Uterus (tissue), 4 donors: Measurements from ENCODE around the gene MYH3. TPM values are rescaled to one million over a fixed set of nuclear protein-coding genes. Genes with fewer than 3 reads are reported as not detected.

Experiments used
- DNase-seq, 2 donors: peaks; one replicate each; pipeline ENCODE4 v3.0.0-alpha.2; 2019 to 2020
- H3K27ac ChIP-seq, 2 donors: fragments of 200-600 bp; sonication (generic); 1 replicate in 1 of 2; 2 replicates in 1 of 2; pipeline ENCODE4 v1.5.1; 2016 to 2018
- H3K27me3 ChIP-seq, 2 donors: fragments of 200-600 bp; sonication (generic); one replicate each; pipeline ENCODE4 v1.5.1; 2018 to 2019; ENCODE audit warnings: control low read depth in 1 of 2
- H3K36me3 ChIP-seq, 2 donors: fragments of 200-600 bp; sonication (generic); one replicate each; pipeline ENCODE4 v1.5.1; 2019; ENCODE audit warnings: control low read depth in 1 of 2
- H3K4me1 ChIP-seq, 2 donors: fragments of 200-600 bp; sonication (generic); one replicate each; pipeline ENCODE4 v1.5.1; 2018 to 2019; ENCODE audit warnings: control low read depth in 1 of 2
- H3K4me3 ChIP-seq, 2 donors: fragments of 200-600 bp; sonication (generic); 1 replicate in 1 of 2; 2 replicates in 1 of 2; pipeline ENCODE4 v1.5.1; 2018 to 2019; ENCODE audit warnings: mild to moderate bottlenecking in 1 of 2
- H3K9me3 ChIP-seq, 2 donors: fragments of 200-600 bp; sonication (generic); one replicate each; pipeline ENCODE4 v1.5.1; 2019; ENCODE audit warnings: control low read depth in 1 of 2
- CTCF ChIP-seq, 4 experiments: fragments of 200-600 bp in 2 of 4; fragments of 450-650 bp in 2 of 4; sonication (generic) in 2 of 4; IDR thresholded peaks; one replicate each; pipeline ENCODE4 v1.5.1; 2016 to 2019; ENCODE audit warnings: antibody characterized with exemption in 4 of 4, mild to moderate bottlenecking in 2 of 4, moderate library complexity in 1 of 4
- POLR2A ChIP-seq, 2 donors: fragments of 450-650 bp; IDR thresholded peaks; one replicate each; pipeline ENCODE4 v1.6.1; 2016; ENCODE audit warnings: antibody characterized with exemption in 2 of 2, mild to moderate bottlenecking in 1 of 2, moderate library complexity in 1 of 2
- intact Hi-C: fragments of 100-400 bp; cut with DNase I; formaldehyde crosslinking; loops from one replicate; pipeline ENCODE4 v1.15.1; 2023; ENCODE audit warnings: low total_unique reads
- total RNA-seq, 4 donors: library from RNA; depleted of rRNA in 3 of 4; stranded (reverse); fragments of >200 nt in 3 of 4; gene quantifications; one replicate each; pipeline versions ENCODE4 v1.1.0 to v1.2.4, GENCODE V29; 2014 to 2023
- donor health status: DM: yes; HTN: yes; CAD: no.

The MYH3 gene
- total RNA-seq, 4 donors from 2014 or later: under 0.01 to 11.9 (median 3.1) TPM

GRCh38 chr17:10674704-10675103 lies 17.6 kb upstream of the MYH3 start:
- H3K9me3 ChIP-seq: no peaks in the 10 kb centered on the region
- no peak for TF ChIP-seq POLR2A (IDR thresholded peaks at IDR 0.05)
- no peak for TF ChIP-seq CTCF (IDR thresholded peaks at IDR 0.05)
- no peaks in the 10 kb centered on the region for H3K4me1 ChIP-seq
- no peak overlapping the region for H3K4me3 ChIP-seq
- no peaks in the 10 kb centered on the region for H3K27me3 ChIP-seq
- no peak for DNase-seq
- H3K36me3 ChIP-seq: no peaks in the 10 kb centered on the region
- H3K27ac ChIP-seq: no peak overlapping the region
- intact Hi-C loops: no loop called here

GRCh38 chr17:10673312-10673711 lies 16.2 kb upstream of the MYH3 start:
- no peaks in the 10 kb centered on the region for H3K27me3 ChIP-seq
- H3K4me3 ChIP-seq: no peak overlapping the region
- H3K9me3 ChIP-seq: no peaks in the 10 kb centered on the region
- TF ChIP-seq CTCF (IDR thresholded peaks at IDR 0.05): no peak
- no peak for TF ChIP-seq POLR2A (IDR thresholded peaks at IDR 0.05)
- intact Hi-C loops: no loop called here
- DNase-seq: no peak
- no peak overlapping the region for H3K27ac ChIP-seq
- H3K36me3 ChIP-seq: no peaks in the 10 kb centered on the region
- no peaks in the 10 kb centered on the region for H3K4me1 ChIP-seq

GRCh38 chr17:10668775-10669174 lies 11.7 kb upstream of the MYH3 start:
- H3K4me1 ChIP-seq: no peaks in the 10 kb centered on the region
- TF ChIP-seq POLR2A (IDR thresholded peaks at IDR 0.05): no peak
- no peak for TF ChIP-seq CTCF (IDR thresholded peaks at IDR 0.05)
- no peak for DNase-seq
- no peaks in the 10 kb centered on the region for H3K27me3 ChIP-seq
- intact Hi-C loops: no loop called here
- no peaks in the 10 kb centered on the region for H3K36me3 ChIP-seq
- no peak overlapping the region for H3K27ac ChIP-seq
- H3K9me3 ChIP-seq: no peaks in the 10 kb centered on the region
- H3K4me3 ChIP-seq: no peak overlapping the region

- no peaks in the 10 kb centered on the region for H3K4me1 ChIP-seq
- intact Hi-C loops: no loop called here
- no peaks in the 10 kb centered on the region for H3K27me3 ChIP-seq
- no peak for DNase-seq
- H3K36me3 ChIP-seq: no peaks in the 10 kb centered on the region
- no peaks in the 10 kb centered on the region for H3K9me3 ChIP-seq
- TF ChIP-seq POLR2A (IDR thresholded peaks at IDR 0.05) (no peak), CTCF (IDR thresholded peaks at IDR 0.05) (no peak)
- H3K27ac ChIP-seq: no peak overlapping the region
- no peak overlapping the region for H3K4me3 ChIP-seq
Measured at GRCh38 chr17:10666906-10667305, 9.8 kb upstream of the MYH3 start.

- no peaks in the 10 kb centered on the region for H3K9me3 ChIP-seq
- intact Hi-C loops: no loop called here
- H3K36me3 ChIP-seq: no peaks in the 10 kb centered on the region
- no peaks in the 10 kb centered on the region for H3K27me3 ChIP-seq
- DNase-seq: no peak
- TF ChIP-seq POLR2A (IDR thresholded peaks at IDR 0.05): no peak
- no peak for TF ChIP-seq CTCF (IDR thresholded peaks at IDR 0.05)
- H3K4me1 ChIP-seq: no peaks in the 10 kb centered on the region
- H3K27ac ChIP-seq: no peak overlapping the region
- H3K4me3 ChIP-seq: no peak overlapping the region
Measured at GRCh38 chr17:10664571-10664970, 7.5 kb upstream of the MYH3 start.
